ENCODE measurements around the gene C20orf96.

GRCh38 chr20:328975-329695, 38.6 kb upstream of the C20orf96 start:
- TF ChIP-seq, protein P1, sequence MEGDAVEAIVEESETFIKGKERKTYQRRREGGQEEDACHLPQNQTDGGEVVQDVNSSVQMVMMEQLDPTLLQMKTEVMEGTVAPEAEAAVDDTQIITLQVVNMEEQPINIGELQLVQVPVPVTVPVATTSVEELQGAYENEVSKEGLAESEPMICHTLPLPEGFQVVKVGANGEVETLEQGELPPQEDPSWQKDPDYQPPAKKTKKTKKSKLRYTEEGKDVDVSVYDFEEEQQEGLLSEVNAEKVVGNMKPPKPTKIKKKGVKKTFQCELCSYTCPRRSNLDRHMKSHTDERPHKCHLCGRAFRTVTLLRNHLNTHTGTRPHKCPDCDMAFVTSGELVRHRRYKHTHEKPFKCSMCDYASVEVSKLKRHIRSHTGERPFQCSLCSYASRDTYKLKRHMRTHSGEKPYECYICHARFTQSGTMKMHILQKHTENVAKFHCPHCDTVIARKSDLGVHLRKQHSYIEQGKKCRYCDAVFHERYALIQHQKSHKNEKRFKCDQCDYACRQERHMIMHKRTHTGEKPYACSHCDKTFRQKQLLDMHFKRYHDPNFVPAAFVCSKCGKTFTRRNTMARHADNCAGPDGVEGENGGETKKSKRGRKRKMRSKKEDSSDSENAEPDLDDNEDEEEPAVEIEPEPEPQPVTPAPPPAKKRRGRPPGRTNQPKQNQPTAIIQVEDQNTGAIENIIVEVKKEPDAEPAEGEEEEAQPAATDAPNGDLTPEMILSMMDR (conservative IDR thresholded peaks at IDR 0.05; ENCODE audit: low read length): no peak
- no peak for TF ChIP-seq EZH2phosphoT487 (IDR thresholded peaks at IDR 0.05; ENCODE audit: borderline replicate concordance)
